Limb (tissue), 2 donors: Measurements from ENCODE around the gene SPPL2A.
"Not testable (repeated sequence)": the region's sequence is repeated elsewhere in the genome, so short reads cannot be mapped to it uniquely, and the experiment has no call there.

Experiments used
- DNase-seq, 2 donors: peaks; one replicate each; pipeline ENCODE4 v3.0.0-alpha.2; 2016; ENCODE audit errors: extremely low spot score in 2 of 2

The SPPL2A gene

GRCh38 chr15:50773389-50773788 lies 7.9 kb upstream of the SPPL2A start:
- no peak for DNase-seq

GRCh38 chr15:50767332-50767861 lies 1.9 kb upstream of the SPPL2A start:
- DNase-seq: no peak

GRCh38 chr15:50764461-50765194 lies 878 bp downstream of the SPPL2A start:
- no peak for DNase-seq

GRCh38 chr15:50758712-50759205 lies 6.7 kb downstream of the SPPL2A start:
- no peak for DNase-seq

GRCh38 chr15:50753463-50753862 lies 12.0 kb downstream of the SPPL2A start:
- DNase-seq: no peak

GRCh38 chr15:50751394-50751793 lies 14.1 kb downstream of the SPPL2A start:
- DNase-seq: no peak

- DNase-seq: no peak
These were observed 15.2 kb downstream of the SPPL2A start for GRCh38 chr15:50750227-50750705.

GRCh38 chr15:50747523-50747922 lies 18.0 kb downstream of the SPPL2A start:
- DNase-seq: no peak

- no peak for DNase-seq
These were observed 20.9 kb downstream of the SPPL2A start for GRCh38 chr15:50744601-50745000.

- DNase-seq: no peak
These were observed 24.6 kb downstream of the SPPL2A start for GRCh38 chr15:50740955-50741354.

GRCh38 chr15:50736823-50737222 lies 28.7 kb downstream of the SPPL2A start:
- no peak for DNase-seq

GRCh38 chr15:50735156-50735555 lies 30.4 kb downstream of the SPPL2A start:
- no peak for DNase-seq

GRCh38 chr15:50726315-50726714 lies 39.2 kb downstream of the SPPL2A start:
- DNase-seq: no peak

GRCh38 chr15:50718700-50719125 lies 46.8 kb downstream of the SPPL2A start:
- DNase-seq: no peak

- no peak for DNase-seq
These were observed 53.5 kb downstream of the SPPL2A start for GRCh38 chr15:50712018-50712417.

- DNase-seq: no peak
These were observed 54.9 kb downstream of the SPPL2A start for GRCh38 chr15:50710585-50710984.

- no peak for DNase-seq
These were observed 57.6 kb downstream of the SPPL2A start for GRCh38 chr15:50707878-50708427.

- no peak for DNase-seq
These were observed 62.7 kb downstream of the SPPL2A start for GRCh38 chr15:50702762-50703334.

GRCh38 chr15:50698101-50698500 lies 67.4 kb downstream of the SPPL2A start:
- no peak for DNase-seq

GRCh38 chr15:50697109-50697797 lies 68.3 kb downstream of the SPPL2A start:
- DNase-seq: no peak

GRCh38 chr15:50694634-50695165 lies 70.8 kb downstream of the SPPL2A start:
- not testable (repeated sequence) for DNase-seq
